ENCODE measurements around the gene KNG1. TPM values are rescaled to one million over a fixed set of nuclear protein-coding genes. Genes with fewer than 3 reads are reported as not detected.
A peak's percentile ranks its signal among the peaks of the same experiment; 100 is the strongest.

KNG1 gene
- total RNA-seq, 4 donors from 2014 or later: not detected

DNA sequence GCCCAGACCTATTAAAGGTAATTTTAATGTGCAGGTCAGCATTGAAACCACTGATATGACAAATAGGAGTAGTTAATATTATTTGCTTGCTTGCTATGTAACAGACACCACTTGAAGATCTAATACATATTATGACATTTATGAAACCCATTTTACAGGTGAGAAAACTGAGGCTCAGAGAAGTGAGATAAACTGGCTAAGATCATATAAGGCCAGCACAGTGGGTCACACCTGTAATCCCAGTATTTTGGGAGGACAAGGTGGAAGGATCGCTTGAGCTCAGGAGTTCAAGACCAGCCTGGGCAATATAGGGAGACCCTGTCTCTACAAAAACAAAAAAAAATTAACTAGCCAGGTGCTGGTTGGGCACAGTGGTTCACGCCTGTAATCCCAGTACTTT lies 33.2 kb downstream of the KNG1 start:
- H3K4me3 ChIP-seq: no peak overlapping the region
- peaks cover 0 to 31% (median 5%) of the 10 kb centered on the region in 3 donors for H3K4me1 ChIP-seq
- WGBS, 2 donors: 81 to 100% methylated on average over 2 of the region's 2 CpGs
- intact Hi-C loops (cut with DNase I): no loop called here
- H3K9me3 ChIP-seq: no peaks in the 10 kb centered on the region
- no peak for DNase-seq
- TF ChIP-seq, protein P1, sequence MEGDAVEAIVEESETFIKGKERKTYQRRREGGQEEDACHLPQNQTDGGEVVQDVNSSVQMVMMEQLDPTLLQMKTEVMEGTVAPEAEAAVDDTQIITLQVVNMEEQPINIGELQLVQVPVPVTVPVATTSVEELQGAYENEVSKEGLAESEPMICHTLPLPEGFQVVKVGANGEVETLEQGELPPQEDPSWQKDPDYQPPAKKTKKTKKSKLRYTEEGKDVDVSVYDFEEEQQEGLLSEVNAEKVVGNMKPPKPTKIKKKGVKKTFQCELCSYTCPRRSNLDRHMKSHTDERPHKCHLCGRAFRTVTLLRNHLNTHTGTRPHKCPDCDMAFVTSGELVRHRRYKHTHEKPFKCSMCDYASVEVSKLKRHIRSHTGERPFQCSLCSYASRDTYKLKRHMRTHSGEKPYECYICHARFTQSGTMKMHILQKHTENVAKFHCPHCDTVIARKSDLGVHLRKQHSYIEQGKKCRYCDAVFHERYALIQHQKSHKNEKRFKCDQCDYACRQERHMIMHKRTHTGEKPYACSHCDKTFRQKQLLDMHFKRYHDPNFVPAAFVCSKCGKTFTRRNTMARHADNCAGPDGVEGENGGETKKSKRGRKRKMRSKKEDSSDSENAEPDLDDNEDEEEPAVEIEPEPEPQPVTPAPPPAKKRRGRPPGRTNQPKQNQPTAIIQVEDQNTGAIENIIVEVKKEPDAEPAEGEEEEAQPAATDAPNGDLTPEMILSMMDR (IDR thresholded peaks at IDR 0.05): no peak
- TF ChIP-seq POLR2A (IDR thresholded peaks at IDR 0.05): no peak
- H3K36me3 ChIP-seq: no peaks in the 10 kb centered on the region
- H3K27me3 ChIP-seq: peaks cover 0 to 6% (median 0%) of the 10 kb centered on the region in 4 donors
- no peak overlapping the region for H3K27ac ChIP-seq

DNA sequence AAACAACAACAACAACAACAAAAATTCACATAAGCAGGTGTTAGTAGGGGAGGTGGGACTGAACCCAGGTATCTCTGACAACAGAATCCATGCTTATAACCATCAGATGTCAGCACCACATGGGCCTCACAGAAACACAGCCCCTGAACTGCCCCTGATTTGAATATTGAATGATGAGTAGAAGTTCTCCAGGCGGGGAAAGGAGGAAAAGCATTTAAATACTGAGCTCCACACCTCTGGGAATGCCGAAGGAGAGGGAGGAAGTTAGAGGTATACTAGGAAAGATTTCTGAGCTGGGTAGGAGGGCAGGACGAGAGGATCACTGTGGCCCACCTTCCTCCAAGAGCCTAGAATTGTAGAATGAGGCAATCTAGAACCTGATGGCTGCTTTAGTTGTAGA lies 34.3 kb downstream of the KNG1 start:
- intact Hi-C loops (cut with DNase I): no loop called here

DNA sequence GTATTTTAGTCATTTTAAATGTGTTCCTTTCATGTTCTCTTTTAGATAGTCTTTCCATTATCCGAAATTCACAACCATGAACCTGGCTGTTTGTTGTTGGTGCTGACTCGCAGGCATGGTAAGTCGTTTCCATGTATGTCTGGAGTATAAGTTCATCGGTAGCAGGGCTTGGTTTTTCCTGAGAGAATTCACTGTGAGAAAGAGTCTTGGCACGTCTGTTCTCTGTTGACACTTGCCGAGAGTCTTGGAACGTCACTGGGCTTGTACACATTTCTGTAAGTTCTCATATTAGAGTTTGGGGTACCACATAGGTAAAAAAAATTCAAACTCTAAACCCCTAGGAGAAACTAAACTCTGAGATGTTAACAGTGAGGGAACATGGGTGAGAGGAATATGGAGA lies 36.8 kb downstream of the KNG1 start:
- whole genome bisulfite sequencing, 2 donors: 17 to 51% methylated on average over 7 of the region's 7 CpGs
- Histone ChIP-seq H3K27ac (peak overlapping the region in 3 of 4 donors; percentile 67 to 88 (median 85)), H3K36me3 (no peaks in the 10 kb centered on the region), H3K4me3 (no peak overlapping the region), H3K9me3 (no peaks in the 10 kb centered on the region), H3K4me1 (peaks cover 0 to 39% (median 11%) of the 10 kb centered on the region in 3 donors), H3K27me3 (peaks cover 0 to 31% (median 0%) of the 10 kb centered on the region in 4 donors)
- intact Hi-C loops (cut with DNase I): no loop called here
- DNase-seq: no peak
- TF ChIP-seq, protein P1 (IDR thresholded peaks at IDR 0.05): no peak
- TF ChIP-seq POLR2A (IDR thresholded peaks at IDR 0.05): no peak

More for the DNA sequence above, 34.3 kb downstream of the KNG1 start:
- H3K9me3 ChIP-seq: no peaks in the 10 kb centered on the region
- TF ChIP-seq POLR2A (IDR thresholded peaks at IDR 0.05): no peak
- TF ChIP-seq, protein P1 (IDR thresholded peaks at IDR 0.05): no peak
- peaks cover 0 to 22% (median 5%) of the 10 kb centered on the region in 3 donors for H3K4me1 ChIP-seq
- peaks cover 0 to 15% (median 0%) of the 10 kb centered on the region in 4 donors for H3K27me3 ChIP-seq
- H3K27ac ChIP-seq: no peak overlapping the region
- no peak for DNase-seq
- no peak overlapping the region for H3K4me3 ChIP-seq
- WGBS, 2 donors: 63 to 73% methylated on average over 3 of the region's 3 CpGs
- H3K36me3 ChIP-seq: no peaks in the 10 kb centered on the region

DNA sequence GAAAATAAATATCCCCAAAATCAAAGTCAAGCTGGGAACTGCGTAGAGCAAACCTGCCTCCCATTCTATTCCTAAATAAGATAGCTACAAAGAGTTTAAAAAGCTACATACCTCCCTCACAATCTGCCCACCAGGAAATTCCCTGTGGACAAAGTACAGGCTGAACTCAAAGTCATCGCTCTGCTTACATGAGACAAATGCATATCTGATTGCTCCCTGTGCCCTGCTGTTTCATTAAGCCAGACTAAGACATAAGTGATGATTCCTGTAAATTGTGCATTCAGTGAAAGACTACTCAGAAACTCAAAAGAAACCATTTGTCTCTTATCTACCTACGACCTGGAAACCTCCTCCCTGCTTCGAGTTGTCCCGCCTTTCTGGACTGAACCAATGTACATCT lies 37.7 kb downstream of the KNG1 start:
- peaks cover 0 to 37% (median 0%) of the 10 kb centered on the region in 4 donors for H3K27me3 ChIP-seq
- DNase-seq: no peak
- no peak overlapping the region for H3K4me3 ChIP-seq
- intact Hi-C loops (cut with DNase I): no loop called here
- WGBS, 2 donors: 78 to 91% methylated on average over 5 of the region's 5 CpGs
- no peaks in the 10 kb centered on the region for H3K9me3 ChIP-seq
- peaks cover 0 to 40% (median 11%) of the 10 kb centered on the region in 3 donors for H3K4me1 ChIP-seq
- TF ChIP-seq, protein P1 (IDR thresholded peaks at IDR 0.05): no peak
- TF ChIP-seq POLR2A (IDR thresholded peaks at IDR 0.05): no peak
- no peak overlapping the region for H3K27ac ChIP-seq
- no peaks in the 10 kb centered on the region for H3K36me3 ChIP-seq

DNA sequence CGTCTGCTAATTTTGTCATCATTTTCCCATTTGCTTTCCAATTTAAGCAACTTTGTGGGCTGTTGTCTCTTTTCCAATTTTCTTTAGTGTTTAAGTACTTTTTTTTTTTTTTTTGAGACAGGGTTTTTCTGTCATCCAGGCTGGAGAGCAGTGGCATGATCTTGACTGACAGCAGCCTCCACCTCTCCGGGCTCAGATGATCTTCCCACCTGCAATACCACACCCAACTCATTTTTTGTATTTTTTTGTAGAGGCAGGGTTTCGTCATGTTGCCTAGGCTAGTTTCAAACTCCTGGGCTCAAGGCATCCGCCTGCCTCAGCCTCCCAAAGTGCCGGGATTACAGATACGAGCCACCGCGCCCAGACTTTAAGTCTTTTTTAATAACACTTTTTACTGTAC lies 40.1 kb downstream of the KNG1 start:
- 47 to 52% methylated on average over 7 to 8 of the region's 8 CpGs for WGBS, 2 donors

More for the DNA sequence above, 40.1 kb downstream of the KNG1 start:
- H3K4me1 ChIP-seq: peaks cover 0 to 45% (median 11%) of the 10 kb centered on the region in 3 donors
- peak overlapping the region in 2 of 4 donors; percentile 39 to 54 for H3K27ac ChIP-seq
- no peaks in the 10 kb centered on the region for H3K9me3 ChIP-seq
- intact Hi-C loops (cut with DNase I): no loop called here
- no peak for DNase-seq
- no peaks in the 10 kb centered on the region for H3K36me3 ChIP-seq
- H3K27me3 ChIP-seq: peaks cover 0 to 37% (median 0%) of the 10 kb centered on the region in 4 donors
- TF ChIP-seq, protein P1 (IDR thresholded peaks at IDR 0.05): no peak
- TF ChIP-seq POLR2A (IDR thresholded peaks at IDR 0.05): no peak
- no peak overlapping the region for H3K4me3 ChIP-seq
